GM23338 (cell line): ENCODE measurements around the gene SIN3B. TPM values are rescaled to one million over a fixed set of nuclear protein-coding genes. Genes with fewer than 3 reads are reported as not detected.
"Not testable (repeated sequence)": the region's sequence is repeated elsewhere in the genome, so short reads cannot be mapped to it uniquely, and the experiment has no call there.

Experiments used
- ATAC-seq: fragments of 200-7000 bp; cut with Tn5 transposase; 3 replicates; pipeline ENCODE4 v1.9.1; 2020
- DNase-seq: peaks from one replicate; pipeline ENCODE4 v3.0.0-alpha.2; 2015; ENCODE audit warnings: low spot score
- H2AFZ ChIP-seq: fragments of 200-600 bp; sonication (generic); 2 replicates; pipeline ENCODE4 v1.8.0; 2016; ENCODE audit warnings: antibody characterized with exemption, mild to moderate bottlenecking, moderate library complexity
- H3F3A ChIP-seq: fragments of 200-600 bp; sonication (generic); replicated peaks from 2 replicates; pipeline ENCODE4 v1.8.0; 2017; ENCODE audit warnings: antibody characterized with exemption, mixed run types, low read depth
- H3K27ac ChIP-seq: fragments of 200-600 bp; sonication (generic); 2 replicates; pipeline ENCODE4 v1.6.1; 2016; ENCODE audit warnings: low read depth
- H3K27me3 ChIP-seq: fragments of 200-600 bp; sonication (generic); 2 replicates; pipeline ENCODE4 v1.8.0; 2016; ENCODE audit warnings: mild to moderate bottlenecking, mixed run types, moderate library complexity; ENCODE audit not compliant: insufficient read depth
- H3K36me3 ChIP-seq: fragments of 200-600 bp; sonication (generic); 2 replicates; pipeline ENCODE4 v1.8.0; 2016; ENCODE audit warnings: mild to moderate bottlenecking; ENCODE audit not compliant: insufficient read depth
- H3K4me1 ChIP-seq: fragments of 200-600 bp; sonication (generic); 2 replicates; pipeline ENCODE4 v1.8.0; 2016; ENCODE audit warnings: mild to moderate bottlenecking, moderate library complexity; ENCODE audit not compliant: insufficient read depth
- H3K4me2 ChIP-seq: fragments of 200-600 bp; sonication (generic); 2 replicates; pipeline ENCODE4 v1.7.1; 2017; ENCODE audit warnings: mixed run types
- H3K4me3 ChIP-seq: fragments of 200-600 bp; sonication (generic); 2 replicates; pipeline ENCODE4 v1.6.1; 2016; ENCODE audit warnings: mixed run types
- H3K79me2 ChIP-seq: fragments of 200-600 bp; sonication (generic); replicated peaks from 2 replicates; pipeline ENCODE4 v1.8.0; 2017; ENCODE audit warnings: mild to moderate bottlenecking; ENCODE audit not compliant: insufficient read depth
- H3K9me2 ChIP-seq: fragments of 200-600 bp; sonication (generic); 2 replicates; pipeline ENCODE4 v1.8.0; 2017; ENCODE audit not compliant: insufficient read depth
- H4K20me1 ChIP-seq: fragments of 200-600 bp; sonication (generic); replicated peaks from 2 replicates; pipeline ENCODE4 v1.8.0; 2017; ENCODE audit warnings: mild to moderate bottlenecking; ENCODE audit not compliant: insufficient read depth
- H3K27ac Mint-ChIP-seq: 2 replicates; pipeline ENCODE4 v1.8.0; 2020; ENCODE audit warnings: inconsistent platforms, mild to moderate bottlenecking, moderate library complexity, mixed read lengths
- H3K27me3 Mint-ChIP-seq: 3 replicates; pipeline ENCODE4 v1.8.0; 2022; ENCODE audit warnings: low read depth, mild to moderate bottlenecking, moderate library complexity, mixed read lengths, inconsistent platforms; ENCODE audit not compliant: insufficient read depth, poor library complexity
- H3K36me3 Mint-ChIP-seq: 3 replicates; pipeline ENCODE4 v1.8.0; 2021; ENCODE audit warnings: low read depth, mild to moderate bottlenecking, inconsistent platforms, moderate library complexity, mixed read lengths
- H3K4me1 Mint-ChIP-seq: 3 replicates; pipeline ENCODE4 v1.8.0; 2020; ENCODE audit warnings: mild to moderate bottlenecking, inconsistent platforms, mixed read lengths
- H3K4me3 Mint-ChIP-seq: 3 replicates; pipeline ENCODE4 v1.8.0; 2021; ENCODE audit warnings: moderate library complexity, mild to moderate bottlenecking, inconsistent platforms, mixed read lengths
- H3K9me3 Mint-ChIP-seq: 3 replicates; pipeline ENCODE4 v1.8.0; 2020; ENCODE audit warnings: moderate library complexity, mild to moderate bottlenecking, inconsistent platforms, mixed read lengths
- CREB1 ChIP-seq: fragments of 250-450 bp; sonication (Bioruptor Pico); IDR thresholded peaks from 2 replicates; pipeline ENCODE4 v1.5.0; 2020; ENCODE audit warnings: low read depth, mild to moderate bottlenecking, moderate library complexity
- EZH2 ChIP-seq: fragments of 200-600 bp; sonication (generic); IDR thresholded peaks from one replicate; pipeline ENCODE4 v1.8.0; 2017; ENCODE audit warnings: antibody characterized with exemption, mild to moderate bottlenecking, low read depth; ENCODE audit not compliant: unreplicated experiment
- EZH2phosphoT487 ChIP-seq: fragments of 200-600 bp; sonication (generic); IDR thresholded peaks from one replicate; pipeline ENCODE4 v1.8.1; 2018; ENCODE audit warnings: antibody characterized with exemption; ENCODE audit not compliant: unreplicated experiment
- JUNB ChIP-seq: IDR thresholded peaks from one replicate; pipeline ENCODE4 v1.6.1; 2016; ENCODE audit warnings: antibody characterized with exemption; ENCODE audit not compliant: unreplicated experiment
- NANOG ChIP-seq: IDR thresholded peaks from 2 replicates; pipeline ENCODE4 v1.6.1; 2016; ENCODE audit warnings: antibody characterized with exemption, borderline replicate concordance
- POLR2AphosphoS5 ChIP-seq: IDR thresholded peaks from 2 replicates; pipeline ENCODE4 v1.6.1; 2016; ENCODE audit warnings: antibody characterized with exemption, low read depth
- STAT1 ChIP-seq: IDR thresholded peaks from one replicate; pipeline ENCODE4 v1.6.1; 2016; ENCODE audit warnings: antibody characterized with exemption; ENCODE audit not compliant: unreplicated experiment
- ZNF114 ChIP-seq: fragments of 250-450 bp; sonication (Bioruptor Pico); IDR thresholded peaks from 2 replicates; pipeline ENCODE4 v1.5.0; 2020; ENCODE audit warnings: mild to moderate bottlenecking, moderate library complexity
- ZNF331 ChIP-seq: fragments of 250-450 bp; sonication (Bioruptor Pico); IDR thresholded peaks from 2 replicates; pipeline ENCODE4 v1.5.0; 2020; ENCODE audit warnings: low read depth, mild to moderate bottlenecking, moderate library complexity
- polyA plus RNA-seq: library from polyadenylated mRNA; unstranded; fragments of >200 nt; fragmentation: Nextera tagmentation; extraction: Ambion mirVana; gene quantifications from 2 replicates; pipeline ENCODE4 v1.2.1, GENCODE V29; 2016
- total RNA-seq: library from RNA; depleted of rRNA; stranded (reverse); fragments of >200 nt; shearing (Covaris generic); gene quantifications from 2 replicates; pipeline ENCODE4 v1.2.3, GENCODE V29; 2014
- TF ChIP-seq, protein P1 (sequence below): IDR thresholded peaks from one replicate; pipeline ENCODE4 v1.6.1; 2018; ENCODE audit warnings: antibody characterized with exemption; ENCODE audit not compliant: unreplicated experiment
- TF ChIP-seq, protein P2 (sequence below), 2 experiments: fragments of 200-600 bp in 1 of 2; sonication (generic) in 1 of 2; conservative IDR thresholded peaks; 2 replicates each; pipeline versions ENCODE4 v1.5.1 to v1.6.1; 2016 to 2017; ENCODE audit warnings: antibody characterized with exemption in 2 of 2, low read depth in 2 of 2, mild to moderate bottlenecking in 2 of 2, moderate library complexity in 1 of 2
- TF ChIP-seq, protein P3 (sequence below): IDR thresholded peaks from 2 replicates; pipeline ENCODE4 v1.6.1; 2016; ENCODE audit warnings: antibody characterized with exemption

Gene SIN3B
- total and polyA plus RNA-seq, 2 experiments from 2014 or later = 37.6 to 68.6 TPM

DNA sequence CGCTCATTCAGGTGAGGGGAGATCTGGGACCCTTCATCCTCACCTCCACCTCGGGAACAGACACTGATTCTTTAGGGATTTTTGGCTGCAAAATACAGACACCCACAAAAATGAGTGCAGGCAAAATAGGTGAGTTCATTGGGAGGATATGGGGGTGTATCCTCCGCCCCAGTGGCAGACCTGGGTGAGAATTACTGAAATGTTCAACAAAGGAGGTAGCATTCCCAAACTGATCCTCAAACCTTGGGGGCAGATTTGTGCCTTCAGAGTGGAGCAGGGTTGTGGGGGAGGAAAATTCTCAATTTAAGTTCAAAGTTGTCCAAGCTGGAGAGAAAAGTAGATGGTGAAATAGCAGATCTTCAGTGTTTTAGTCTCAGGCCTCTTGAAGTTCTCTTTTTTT, 31.3 kb upstream of the SIN3B start (continued):
- TF ChIP-seq, protein P1, sequence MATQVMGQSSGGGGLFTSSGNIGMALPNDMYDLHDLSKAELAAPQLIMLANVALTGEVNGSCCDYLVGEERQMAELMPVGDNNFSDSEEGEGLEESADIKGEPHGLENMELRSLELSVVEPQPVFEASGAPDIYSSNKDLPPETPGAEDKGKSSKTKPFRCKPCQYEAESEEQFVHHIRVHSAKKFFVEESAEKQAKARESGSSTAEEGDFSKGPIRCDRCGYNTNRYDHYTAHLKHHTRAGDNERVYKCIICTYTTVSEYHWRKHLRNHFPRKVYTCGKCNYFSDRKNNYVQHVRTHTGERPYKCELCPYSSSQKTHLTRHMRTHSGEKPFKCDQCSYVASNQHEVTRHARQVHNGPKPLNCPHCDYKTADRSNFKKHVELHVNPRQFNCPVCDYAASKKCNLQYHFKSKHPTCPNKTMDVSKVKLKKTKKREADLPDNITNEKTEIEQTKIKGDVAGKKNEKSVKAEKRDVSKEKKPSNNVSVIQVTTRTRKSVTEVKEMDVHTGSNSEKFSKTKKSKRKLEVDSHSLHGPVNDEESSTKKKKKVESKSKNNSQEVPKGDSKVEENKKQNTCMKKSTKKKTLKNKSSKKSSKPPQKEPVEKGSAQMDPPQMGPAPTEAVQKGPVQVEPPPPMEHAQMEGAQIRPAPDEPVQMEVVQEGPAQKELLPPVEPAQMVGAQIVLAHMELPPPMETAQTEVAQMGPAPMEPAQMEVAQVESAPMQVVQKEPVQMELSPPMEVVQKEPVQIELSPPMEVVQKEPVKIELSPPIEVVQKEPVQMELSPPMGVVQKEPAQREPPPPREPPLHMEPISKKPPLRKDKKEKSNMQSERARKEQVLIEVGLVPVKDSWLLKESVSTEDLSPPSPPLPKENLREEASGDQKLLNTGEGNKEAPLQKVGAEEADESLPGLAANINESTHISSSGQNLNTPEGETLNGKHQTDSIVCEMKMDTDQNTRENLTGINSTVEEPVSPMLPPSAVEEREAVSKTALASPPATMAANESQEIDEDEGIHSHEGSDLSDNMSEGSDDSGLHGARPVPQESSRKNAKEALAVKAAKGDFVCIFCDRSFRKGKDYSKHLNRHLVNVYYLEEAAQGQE = no peak
- no peak for TF ChIP-seq JUNB
- no peak for TF ChIP-seq EZH2
- no peak for TF ChIP-seq NANOG
- no peak for TF ChIP-seq ZNF331
- no peak for TF ChIP-seq EZH2phosphoT487

DNA sequence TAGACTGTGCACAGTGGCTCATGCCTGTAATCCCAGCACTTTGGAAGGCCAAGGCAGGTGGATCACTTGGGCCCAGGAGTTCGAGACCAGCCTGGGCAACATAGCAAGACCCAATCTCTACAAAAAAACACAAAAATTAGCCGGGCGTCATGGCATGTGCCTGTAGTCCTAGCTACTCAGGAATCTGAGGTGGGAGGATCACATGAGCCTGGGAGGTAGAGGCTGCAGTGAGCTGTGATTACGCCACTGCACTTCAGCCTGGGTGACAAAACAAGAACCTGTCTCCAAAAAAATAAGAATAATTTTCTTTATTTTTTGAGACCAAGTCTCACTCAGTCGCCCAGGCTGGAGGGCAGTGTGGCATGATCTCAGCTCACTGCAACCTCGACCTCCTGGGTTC, 30.9 kb upstream of the SIN3B start:
- not testable (repeated sequence) for H3K4me1 ChIP-seq, H3K36me3 ChIP-seq, H3K27me3 Mint-ChIP-seq, H3K79me2 ChIP-seq, H3F3A ChIP-seq, H3K4me1 Mint-ChIP-seq, H3K9me2 ChIP-seq, H4K20me1 ChIP-seq, H2AFZ ChIP-seq, ATAC-seq, H3K4me2 ChIP-seq, H3K4me3 Mint-ChIP-seq, H3K27me3 ChIP-seq, DNase-seq, H3K27ac Mint-ChIP-seq, H3K4me3 ChIP-seq, H3K27ac ChIP-seq
- Mint-ChIP-seq H3K9me3 (peaks cover 34% of the 10 kb centered on the region), H3K36me3 (peaks cover 15% of the 10 kb centered on the region)

DNA sequence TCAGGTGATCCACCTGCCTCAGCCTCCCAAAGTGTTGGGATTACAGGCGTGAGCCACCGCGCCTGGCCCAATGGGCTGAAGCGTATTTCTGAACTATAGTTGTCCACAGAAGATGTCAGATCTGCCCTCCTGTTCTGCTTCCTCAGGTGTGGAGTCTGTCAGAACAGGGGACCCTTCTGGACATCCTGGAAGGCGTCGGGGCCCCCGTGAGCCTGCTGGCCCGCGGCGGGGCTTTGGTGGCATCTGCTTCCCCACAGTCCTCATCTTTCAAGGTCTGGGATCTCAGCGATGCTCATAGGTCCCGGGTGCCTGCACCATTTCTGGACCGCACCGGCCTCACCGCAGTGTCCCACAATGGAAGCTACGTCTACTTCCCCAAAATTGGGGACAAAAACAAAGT, 29.5 kb upstream of the SIN3B start:
- no peak overlapping the region for H3K27ac ChIP-seq
- H3K27me3 ChIP-seq = no peaks in the 10 kb centered on the region
- 0 out of 2 replicates have a peak, but pooled peaks cover 3% of the 10 kb centered on the region for H3K36me3 ChIP-seq
- no peak overlapping the region for H2AFZ ChIP-seq
- no peaks in the 10 kb centered on the region for H4K20me1 ChIP-seq
- DNase-seq (no peak), ATAC-seq (no peak)
- Mint-ChIP-seq H3K36me3 (peaks cover 15% of the 10 kb centered on the region), H3K4me3 (no peak overlapping the region), H3K4me1 (no peaks in the 10 kb centered on the region), H3K27ac (no peak overlapping the region), H3K9me3 (peaks cover 30% of the 10 kb centered on the region), H3K27me3 (peaks cover 2% of the 10 kb centered on the region)
- H3K4me1 ChIP-seq = no peaks in the 10 kb centered on the region
- H3K4me3 ChIP-seq = no peak overlapping the region
- H3F3A ChIP-seq = no peaks in the 10 kb centered on the region
- H3K79me2 ChIP-seq = no peaks in the 10 kb centered on the region
- H3K4me2 ChIP-seq = no peak overlapping the region
- no peaks in the 10 kb centered on the region; the same call in 1 of the 2 replicates for H3K9me2 ChIP-seq
- TF ChIP-seq CREB1 (no peak), STAT1 (no peak), ZNF331 (no peak), EZH2 (no peak), NANOG (no peak), JUNB (no peak), POLR2AphosphoS5 (no peak), ZNF114 (CRISPR knock-in tag) (no peak)
- TF ChIP-seq, protein P1 = no peak
- TF ChIP-seq, protein P2, sequence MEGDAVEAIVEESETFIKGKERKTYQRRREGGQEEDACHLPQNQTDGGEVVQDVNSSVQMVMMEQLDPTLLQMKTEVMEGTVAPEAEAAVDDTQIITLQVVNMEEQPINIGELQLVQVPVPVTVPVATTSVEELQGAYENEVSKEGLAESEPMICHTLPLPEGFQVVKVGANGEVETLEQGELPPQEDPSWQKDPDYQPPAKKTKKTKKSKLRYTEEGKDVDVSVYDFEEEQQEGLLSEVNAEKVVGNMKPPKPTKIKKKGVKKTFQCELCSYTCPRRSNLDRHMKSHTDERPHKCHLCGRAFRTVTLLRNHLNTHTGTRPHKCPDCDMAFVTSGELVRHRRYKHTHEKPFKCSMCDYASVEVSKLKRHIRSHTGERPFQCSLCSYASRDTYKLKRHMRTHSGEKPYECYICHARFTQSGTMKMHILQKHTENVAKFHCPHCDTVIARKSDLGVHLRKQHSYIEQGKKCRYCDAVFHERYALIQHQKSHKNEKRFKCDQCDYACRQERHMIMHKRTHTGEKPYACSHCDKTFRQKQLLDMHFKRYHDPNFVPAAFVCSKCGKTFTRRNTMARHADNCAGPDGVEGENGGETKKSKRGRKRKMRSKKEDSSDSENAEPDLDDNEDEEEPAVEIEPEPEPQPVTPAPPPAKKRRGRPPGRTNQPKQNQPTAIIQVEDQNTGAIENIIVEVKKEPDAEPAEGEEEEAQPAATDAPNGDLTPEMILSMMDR (conservative IDR thresholded peaks at IDR 0.05; ENCODE audit: low read depth in 2 of 2) = no peak
- TF ChIP-seq, protein P3, sequence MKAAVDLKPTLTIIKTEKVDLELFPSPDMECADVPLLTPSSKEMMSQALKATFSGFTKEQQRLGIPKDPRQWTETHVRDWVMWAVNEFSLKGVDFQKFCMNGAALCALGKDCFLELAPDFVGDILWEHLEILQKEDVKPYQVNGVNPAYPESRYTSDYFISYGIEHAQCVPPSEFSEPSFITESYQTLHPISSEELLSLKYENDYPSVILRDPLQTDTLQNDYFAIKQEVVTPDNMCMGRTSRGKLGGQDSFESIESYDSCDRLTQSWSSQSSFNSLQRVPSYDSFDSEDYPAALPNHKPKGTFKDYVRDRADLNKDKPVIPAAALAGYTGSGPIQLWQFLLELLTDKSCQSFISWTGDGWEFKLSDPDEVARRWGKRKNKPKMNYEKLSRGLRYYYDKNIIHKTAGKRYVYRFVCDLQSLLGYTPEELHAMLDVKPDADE = no peak
